HCT116 (cell line): Measurements from ENCODE around the gene ACSL6. TPM values are rescaled to one million over a fixed set of nuclear protein-coding genes. Genes with fewer than 3 reads are reported as not detected.

Experiments
- ATAC-seq: fragments of 200-7000 bp; cut with Tn5 transposase; 2 replicates; pipeline ENCODE4 v1.9.1; 2020; ENCODE audit warnings: mild to moderate bottlenecking, moderate library complexity
- BruUV-seq: library from RNA; stranded (reverse); fragments of 400-500 nt; replicated peaks from 2 replicates; lab custom pipeline; 2021; lab: Mats Ljungman, UMichigan
- CTCF ChIA-PET: fragments of 300-600 bp; sonication (Branson Sonifier 250); formaldehyde crosslinking; loops from one replicate; lab custom pipeline; 2021; ENCODE audit warnings: antibody characterized with exemption; lab: Charles Lee
- POLR2A ChIA-PET: fragments of 300-600, 350-600 bp; sonication (Branson Sonifier 250); formaldehyde crosslinking; loops from one replicate; lab custom pipeline; 2021; ENCODE audit warnings: antibody characterized with exemption; lab: Charles Lee
- RAD21 ChIA-PET, 2 experiments: fragments of 300-600 bp; sonication (Branson Sonifier 250); formaldehyde crosslinking; loops; one replicate each; lab custom pipeline; 2023; ENCODE audit warnings: low total read pairs in 2 of 2; ENCODE audit not compliant: uncharacterized antibody in 2 of 2, unreplicated experiment in 2 of 2, low non-redundant PET in 1 of 2; lab: Charles Lee
- DNase-seq: peaks from one replicate; pipeline ENCODE4 v3.0.0-alpha.2; 2010; ENCODE audit warnings: low read depth, low spot score
- H2AFZ ChIP-seq: fragments of 200-600 bp; shearing (Covaris generic), sonication (generic); 2 replicates; pipeline ENCODE4 v1.6.1; 2017; ENCODE audit warnings: low read depth, mixed run types, mixed read lengths, antibody characterized with exemption, low read length; ENCODE audit not compliant: poor library complexity, severe bottlenecking
- H3K27ac ChIP-seq: 2 replicates; pipeline ENCODE4 v1.5.1; 2012; ENCODE audit warnings: low read depth, low read length
- H3K27me3 ChIP-seq: fragments of 200-600 bp; sonication (generic); 2 replicates; pipeline ENCODE4 v1.6.1; 2016; ENCODE audit warnings: mixed run types, low read length, mixed read lengths; ENCODE audit not compliant: insufficient read depth
- H3K36me3 ChIP-seq, 2 experiments: fragments of 200-500 bp in 1 of 2; fragments of 200-600 bp in 1 of 2; sonication (Bioruptor generic) in 1 of 2; sonication (generic) in 1 of 2; 2 replicates each; pipeline versions ENCODE4 v1.5.1 to v1.6.1; 2014 to 2016; ENCODE audit warnings: low read length in 2 of 2, inconsistent platforms in 1 of 2, mixed read lengths in 1 of 2, mixed run types in 1 of 2; ENCODE audit not compliant: insufficient read depth in 2 of 2, control insufficient read depth in 1 of 2
- H3K4me1 ChIP-seq, 2 experiments: fragments of 200-600 bp in 1 of 2; sonication (generic) in 1 of 2; 2 replicates each; pipeline versions ENCODE4 v1.5.1 to v1.6.1; 2012 to 2017; ENCODE audit warnings: low read length in 2 of 2, inconsistent platforms in 1 of 2, mild to moderate bottlenecking in 1 of 2, mixed read lengths in 1 of 2, mixed run types in 1 of 2, moderate library complexity in 1 of 2; ENCODE audit not compliant: insufficient read depth in 2 of 2, control insufficient read depth in 1 of 2
- H3K4me2 ChIP-seq: fragments of 200-600 bp; sonication (generic); 2 replicates; pipeline ENCODE4 v1.6.1; 2017; ENCODE audit warnings: mixed run types, low read length, mixed read lengths
- H3K4me3 ChIP-seq, 2 experiments: fragments of 200-600 bp in 1 of 2; sonication (generic) in 1 of 2; replicated peaks in 1 of 2; 2 replicates each; pipeline ENCODE4 v1.5.1; 2011 to 2016; ENCODE audit warnings: low read length in 2 of 2, control low read depth in 1 of 2, low read depth in 1 of 2, mild to moderate bottlenecking in 1 of 2, mixed read lengths in 1 of 2, mixed run types in 1 of 2
- H3K79me2 ChIP-seq: fragments of 200-600 bp; sonication (generic); 2 replicates; pipeline ENCODE4 v1.6.1; 2017; ENCODE audit warnings: mild to moderate bottlenecking, mixed run types, low read length, moderate library complexity, mixed read lengths; ENCODE audit not compliant: insufficient read depth
- H3K9ac ChIP-seq: fragments of 200-600 bp; sonication (generic); 2 replicates; pipeline ENCODE4 v1.6.1; 2016; ENCODE audit warnings: low read length, mixed read lengths
- H3K9me2 ChIP-seq: fragments of 200-600 bp; sonication (generic), shearing (Covaris generic); 2 replicates; pipeline ENCODE4 v1.6.1; 2017; ENCODE audit warnings: mixed run types, mild to moderate bottlenecking, moderate library complexity; ENCODE audit not compliant: insufficient read depth
- H3K9me3 ChIP-seq, 2 experiments: fragments of 200-500 bp in 1 of 2; fragments of 200-600 bp in 1 of 2; sonication (Bioruptor generic) in 1 of 2; sonication (generic) in 1 of 2; 2 replicates each; pipeline ENCODE4 v1.6.1; 2014 to 2017; ENCODE audit warnings: low read length in 2 of 2, mixed read lengths in 2 of 2, inconsistent platforms in 1 of 2, low read depth in 1 of 2, mild to moderate bottlenecking in 1 of 2, mixed run types in 1 of 2, moderate library complexity in 1 of 2; ENCODE audit not compliant: control insufficient read depth in 1 of 2, insufficient read depth in 1 of 2
- H4K20me1 ChIP-seq: fragments of 200-600 bp; sonication (generic), shearing (Covaris generic); 2 replicates; pipeline ENCODE4 v1.6.1; 2017; ENCODE audit warnings: mixed run types, mild to moderate bottlenecking, moderate library complexity; ENCODE audit not compliant: insufficient read depth
- ATF3 ChIP-seq: IDR thresholded peaks from 2 replicates; pipeline ENCODE4 v1.6.1; 2012
- CBX3 ChIP-seq: IDR thresholded peaks from 2 replicates; pipeline ENCODE4 v1.6.1; 2012; ENCODE audit warnings: low read depth
- CEBPB ChIP-seq: IDR thresholded peaks from 2 replicates; pipeline ENCODE4 v1.6.1; 2012; ENCODE audit warnings: low read depth
- CTCF ChIP-seq, 3 experiments: fragments of 200-600 bp in 1 of 3; sonication (generic) in 1 of 3; IDR thresholded peaks in 2 of 3; conservative IDR thresholded peaks in 1 of 3; 2 replicates each; pipeline ENCODE4 v1.5.1; 2012 to 2017; ENCODE audit warnings: low read depth in 2 of 3, low read length in 2 of 3, antibody characterized with exemption in 1 of 3, borderline replicate concordance in 1 of 3, control low read depth in 1 of 3, mild to moderate bottlenecking in 1 of 3, mixed read lengths in 1 of 3, mixed run types in 1 of 3, moderate library complexity in 1 of 3; ENCODE audit not compliant: insufficient read depth in 1 of 3
- EGR1 ChIP-seq: IDR thresholded peaks from 2 replicates; pipeline ENCODE4 v1.6.1; 2012; ENCODE audit warnings: low read depth
- ELF1 ChIP-seq: IDR thresholded peaks from 2 replicates; pipeline ENCODE4 v1.6.1; 2012; ENCODE audit warnings: low read depth, borderline replicate concordance
- EZH2phosphoT487 ChIP-seq: fragments of 200-600 bp; IDR thresholded peaks from 2 replicates; pipeline ENCODE4 v1.6.1; 2018; ENCODE audit warnings: antibody characterized with exemption, borderline replicate concordance
- FOSL1 ChIP-seq: IDR thresholded peaks from 2 replicates; pipeline ENCODE4 v1.6.1; 2012; ENCODE audit warnings: low read depth
- MAX ChIP-seq: IDR thresholded peaks from 2 replicates; pipeline ENCODE4 v1.6.1; 2012
- RAD21 ChIP-seq: IDR thresholded peaks from 2 replicates; pipeline ENCODE4 v1.6.1; 2012; ENCODE audit warnings: low read depth, mild to moderate bottlenecking
- YY1 ChIP-seq: IDR thresholded peaks from 2 replicates; pipeline ENCODE4 v1.6.1; 2011; ENCODE audit warnings: low read length, low read depth, moderate library complexity, mild to moderate bottlenecking; ENCODE audit not compliant: insufficient replicate concordance; ENCODE audit errors: extremely low read depth
- ZBTB33 ChIP-seq: IDR thresholded peaks from 2 replicates; pipeline ENCODE4 v1.6.1; 2011; ENCODE audit warnings: mild to moderate bottlenecking, low read length, moderate library complexity; ENCODE audit not compliant: insufficient replicate concordance; ENCODE audit errors: extremely low read depth
- ZFX ChIP-seq: fragments of 450-650 bp; IDR thresholded peaks from 2 replicates; pipeline ENCODE4 v1.6.1; 2017
- intact Hi-C: fragments of 100-400 bp; cut with micrococcal nuclease; formaldehyde crosslinking; loops from 2 replicates; pipeline ENCODE4 v1.10.0; 2022
- total RNA-seq: library from RNA; stranded (reverse); gene quantifications from one replicate; pipeline ENCODE4 v1.2.1, GENCODE V29; 2021; ENCODE audit not compliant: unreplicated experiment

Gene ACSL6
- total RNA-seq, 1 experiment from 2014 or later: 2.3 TPM

- Histone ChIP-seq H3K4me2 (no peak overlapping the region), H4K20me1 (no peaks in the 10 kb centered on the region), H3K79me2 (no peaks in the 10 kb centered on the region), H3K36me3 (no peaks in the 10 kb centered on the region), H3K27ac (no peak overlapping the region)
- DNase-seq (no peak), ATAC-seq (no peak)
- intact Hi-C loops: no loop called here
- TF ChIP-seq MAX (no peak), EZH2phosphoT487 (no peak), YY1 (no peak), ATF3 (no peak), CBX3 (no peak), FOSL1 (no peak), CEBPB (no peak)
- TF ChIP-seq, all 23 proteins: peak for 0
- H3K27me3 ChIP-seq: no peaks in the 10 kb centered on the region
- ChIA-PET POLR2A (no interaction called here), RAD21 (no interaction called here), CTCF (no interaction called here)
- no peaks in the 10 kb centered on the region for H3K9me2 ChIP-seq
- no peaks in the 10 kb centered on the region for H3K4me1 ChIP-seq
- no peak overlapping the region for H2AFZ ChIP-seq
- no peak overlapping the region for H3K9ac ChIP-seq
- no TSS peak for BruUV-seq
- no peak overlapping the region for H3K4me3 ChIP-seq
- H3K9me3 ChIP-seq: no peaks in the 10 kb centered on the region
These were observed 47.7 kb upstream of the ACSL6 start for GRCh38 chr5:132059043-132059695.

- Histone ChIP-seq H3K9me2 (no peaks in the 10 kb centered on the region), H3K9me3 (no peaks in the 10 kb centered on the region), H3K9ac (no peak overlapping the region), H3K27me3 (no peaks in the 10 kb centered on the region), H3K4me2 (no peak overlapping the region), H3K36me3 (no peaks in the 10 kb centered on the region), H4K20me1 (no peaks in the 10 kb centered on the region), H3K79me2 (no peaks in the 10 kb centered on the region), H2AFZ (no peak overlapping the region), H3K4me3 (no peak overlapping the region), H3K27ac (no peak overlapping the region), H3K4me1 (no peaks in the 10 kb centered on the region)
- ChIA-PET CTCF (no interaction called here), RAD21 (no interaction called here), POLR2A (no interaction called here)
- DNase-seq (no peak), ATAC-seq (no peak)
- BruUV-seq: no TSS peak
- intact Hi-C loops: no loop called here
- TF ChIP-seq ELF1 (no peak), ZFX (no peak), RAD21 (no peak), CTCF (IDR thresholded peaks at IDR 0.05 in 2 of 3, conservative IDR thresholded peaks at IDR 0.05 in 1 of 3; ENCODE audit: borderline replicate concordance in 1 of 3, insufficient read depth in 1 of 3, low read depth in 2 of 3, low read length in 2 of 3) (no peak), EGR1 (no peak), ZBTB33 (no peak)
These were observed 47.2 kb upstream of the ACSL6 start for GRCh38 chr5:132058646-132059042.
